Nucleus accumbens (tissue), 56 donors: Measurements from ENCODE around the gene FBXO27.
"Not testable (repeated sequence)": the region's sequence is repeated elsewhere in the genome, so short reads cannot be mapped to it uniquely, and the experiment has no call there.

Experiments
- DNase-seq, 56 donors: peaks; one replicate each; lab custom pipeline; 2025; lab: John Stamatoyannopoulos, UW

FBXO27 gene

DNA sequence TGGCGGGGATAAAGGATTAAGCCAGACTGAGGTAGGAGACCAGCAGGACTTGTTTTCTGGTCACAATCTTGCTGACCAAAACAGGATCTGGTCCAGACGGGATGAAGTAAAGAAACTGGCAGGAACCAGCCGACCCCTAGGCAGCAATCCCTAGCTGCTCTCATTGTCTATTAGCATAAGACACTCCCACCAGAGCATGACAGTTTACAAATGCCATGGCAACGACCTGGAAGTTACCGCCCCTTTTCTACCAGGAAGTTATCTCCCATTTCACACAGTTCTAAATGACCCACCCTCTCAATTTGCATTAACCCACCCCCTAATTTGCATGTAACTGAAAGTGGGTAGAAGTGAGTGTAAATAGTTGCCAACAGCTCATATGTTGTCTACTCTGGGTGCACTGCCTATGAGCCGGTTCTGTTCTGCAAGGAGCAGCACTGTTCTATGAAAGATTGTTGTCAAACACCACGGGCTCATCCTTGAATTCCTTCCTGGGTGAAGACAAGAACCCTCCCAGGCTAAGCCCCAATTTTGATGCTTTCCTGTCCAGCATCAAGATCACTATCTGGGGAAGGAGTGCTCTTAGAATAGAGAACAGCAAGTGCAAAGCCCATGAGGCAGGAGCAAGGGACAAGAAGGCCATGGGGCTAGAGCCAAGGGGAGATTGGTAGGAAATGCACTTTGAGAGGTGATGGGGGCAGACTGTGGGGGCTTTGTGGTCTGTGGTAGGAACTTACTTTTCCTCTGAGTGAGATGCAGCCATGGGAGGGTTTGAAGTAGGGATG is 13.9 kb upstream of the FBXO27 start:
- no peak for DNase-seq

DNA sequence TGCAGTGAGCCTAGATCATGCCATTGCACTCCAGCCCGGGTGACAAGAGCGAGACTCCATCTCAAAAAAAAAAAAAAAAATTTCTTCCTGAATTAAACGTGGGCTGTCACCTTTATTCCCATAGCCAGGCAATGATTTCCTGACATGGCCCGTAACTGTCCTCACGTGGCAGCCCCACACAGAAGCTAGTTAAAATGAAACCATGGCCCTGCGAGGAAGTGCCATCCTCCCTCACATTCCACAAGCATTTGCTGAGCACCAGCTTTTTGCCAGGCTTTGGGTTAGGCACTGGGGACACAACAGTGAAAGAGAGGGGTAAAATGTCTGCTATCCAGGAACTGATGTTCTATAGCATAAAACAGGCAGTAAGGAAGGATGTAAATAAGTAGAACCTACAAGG is 13.2 kb upstream of the FBXO27 start:
- no peak for DNase-seq

DNA sequence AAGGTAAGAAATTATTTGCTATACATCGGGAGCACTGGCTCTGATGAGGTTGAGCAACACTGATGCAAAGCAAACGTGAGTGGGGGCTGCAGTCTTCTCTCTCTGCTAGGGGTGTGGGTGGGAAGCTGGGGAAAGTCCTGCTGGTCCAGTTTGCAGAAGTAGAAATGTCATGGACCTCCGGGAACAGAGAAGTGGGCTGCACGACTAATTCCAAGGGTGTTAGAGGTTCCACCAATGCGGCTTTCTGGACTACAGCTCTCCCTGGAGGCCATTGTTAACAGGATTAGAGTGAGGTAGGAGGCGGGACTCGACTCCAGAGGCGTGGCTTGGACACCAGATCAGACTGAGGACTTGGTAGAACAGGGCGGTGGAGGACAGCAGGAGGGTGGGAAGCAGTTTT is 5.7 kb upstream of the FBXO27 start:
- peak in 14 of 56 donors; percentile 1 to 22 (median 4) for DNase-seq

DNA sequence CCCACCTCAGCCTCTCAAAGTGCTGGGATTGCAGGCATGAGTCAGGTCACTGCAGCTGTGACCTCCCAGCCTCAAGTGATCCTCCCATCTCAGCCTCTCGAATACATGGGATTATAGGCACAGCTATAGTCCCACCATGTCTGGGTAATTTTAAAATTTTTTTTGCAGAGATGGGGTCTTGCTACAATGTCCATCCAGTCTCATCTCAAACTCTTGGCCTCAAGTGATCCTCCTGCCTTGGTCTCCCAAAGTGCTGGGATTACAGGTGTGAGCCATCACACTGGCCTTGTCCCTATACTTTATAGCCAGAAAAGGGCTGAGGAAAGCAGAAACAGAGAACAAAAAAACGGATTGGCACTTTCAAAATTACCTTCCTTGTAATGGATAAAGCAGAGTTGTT is 4.8 kb upstream of the FBXO27 start:
- no peak for DNase-seq

DNA sequence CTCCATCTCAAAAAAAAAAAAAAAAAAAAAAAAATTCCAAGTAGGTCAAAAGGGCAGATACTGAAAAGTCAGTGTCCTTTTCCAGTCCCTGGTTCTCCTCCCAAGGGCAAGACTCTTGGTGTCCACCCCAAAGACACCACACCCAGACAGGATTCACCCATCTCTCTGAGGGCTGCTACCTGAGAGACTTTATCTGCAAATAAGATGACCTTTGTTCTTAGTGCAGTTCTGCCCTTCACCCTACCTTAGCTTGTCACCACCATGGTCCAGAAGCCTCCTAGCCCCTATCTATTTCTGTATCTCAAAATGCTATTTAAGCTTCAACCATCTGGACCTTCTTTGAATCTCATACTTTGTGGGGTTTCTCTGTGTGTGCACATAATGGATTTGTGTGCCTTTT is 4.2 kb upstream of the FBXO27 start:
- no peak for DNase-seq

DNA sequence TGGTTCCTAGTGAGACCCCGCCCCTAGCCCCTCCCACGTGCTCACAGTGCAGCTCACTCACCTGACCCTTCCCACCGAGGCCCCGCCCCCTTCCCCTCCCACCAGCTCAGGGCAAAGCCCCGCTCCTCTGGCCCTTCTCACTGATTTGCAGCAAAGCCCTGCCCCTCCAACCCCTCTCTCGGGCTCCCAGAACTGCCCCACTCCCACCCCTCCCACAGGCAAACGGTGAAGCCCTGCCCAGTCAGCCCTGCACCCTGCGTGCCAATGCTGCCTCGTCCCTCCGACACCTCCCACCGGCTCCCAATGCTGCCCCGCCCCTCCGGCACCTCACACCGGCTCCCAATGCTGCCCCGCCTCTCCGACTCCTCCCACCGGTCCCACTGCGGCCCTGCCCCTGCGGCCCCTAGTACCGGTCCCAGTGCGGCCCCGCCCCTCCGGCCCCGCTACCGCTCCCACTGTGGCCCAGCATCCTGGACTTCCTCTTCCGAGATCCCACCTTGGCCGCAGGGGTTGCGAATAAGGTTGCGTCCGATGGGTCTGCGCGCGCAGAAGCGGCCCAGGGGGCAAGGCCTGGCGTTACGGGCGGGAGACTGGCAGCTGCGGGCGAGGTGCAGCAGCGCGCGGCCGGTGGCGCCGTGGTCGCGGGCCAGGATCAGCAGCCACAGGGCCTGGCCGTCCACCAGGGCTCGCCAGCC is 834 bp downstream of the FBXO27 start:
- peak; percentile 22 to 92 (median 76) for DNase-seq

GRCh38 chr19:39030854-39031367 is 1.4 kb downstream of the FBXO27 start:
- DNase-seq = no peak

DNA sequence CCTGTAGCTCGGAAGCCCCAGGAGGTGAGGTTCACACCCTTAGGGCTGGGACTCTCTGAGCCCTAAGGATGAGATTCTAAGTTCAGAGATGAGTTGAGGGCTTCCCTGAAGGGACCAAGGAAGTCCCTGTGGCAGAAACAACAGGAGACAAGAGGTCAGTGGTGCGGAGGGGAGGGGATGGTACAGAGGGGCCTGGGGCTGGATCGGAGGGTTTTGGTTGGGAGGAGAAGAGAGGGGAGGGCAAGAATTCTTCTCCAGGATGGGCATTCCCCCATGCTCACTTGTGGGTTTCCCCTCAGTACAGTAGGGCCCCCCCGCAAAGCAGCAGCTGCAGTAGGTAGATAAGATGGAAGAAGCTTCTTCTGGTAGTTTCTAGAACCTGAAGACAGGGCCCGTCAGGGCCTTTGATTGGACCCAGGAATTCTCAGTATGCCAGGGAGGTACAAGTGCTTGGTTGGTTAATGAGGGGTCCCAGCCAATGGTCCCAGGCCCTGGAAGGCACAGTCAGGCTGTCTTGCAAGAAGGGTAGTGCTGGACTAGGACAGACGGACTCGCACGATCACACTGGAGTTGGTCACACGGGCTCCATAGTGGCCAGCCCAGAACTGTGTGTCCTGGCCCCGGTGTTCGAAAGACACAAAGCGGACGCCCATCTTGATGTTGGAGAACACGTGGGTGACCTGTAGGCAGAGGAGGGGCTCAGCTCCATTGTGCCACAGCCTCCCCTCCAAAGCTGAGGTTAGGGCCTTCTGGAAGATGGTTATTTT is 7.3 kb downstream of the FBXO27 start:
- no peak for DNase-seq

DNA sequence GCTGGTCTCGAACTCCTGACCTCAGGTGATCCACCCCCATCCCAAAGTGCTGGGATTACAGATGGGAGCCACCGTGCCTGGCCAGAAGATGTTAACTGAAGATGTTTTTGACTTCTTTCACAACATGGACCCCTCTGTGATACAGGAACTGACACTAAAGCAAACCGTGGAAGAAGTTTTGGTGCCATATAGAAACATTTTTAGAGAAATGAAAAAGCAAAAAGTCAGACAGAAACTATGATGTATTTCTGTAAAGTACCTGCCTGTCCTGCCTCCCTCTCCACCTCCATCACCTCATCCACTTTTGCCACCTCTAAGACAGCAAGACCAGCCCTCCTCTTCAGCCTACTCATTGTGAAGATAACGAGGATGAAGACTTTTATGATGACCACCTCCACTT is 11.3 kb downstream of the FBXO27 start:
- no peak for DNase-seq

GRCh38 chr19:39017646-39018045 is 14.7 kb downstream of the FBXO27 start:
- no peak for DNase-seq

DNA sequence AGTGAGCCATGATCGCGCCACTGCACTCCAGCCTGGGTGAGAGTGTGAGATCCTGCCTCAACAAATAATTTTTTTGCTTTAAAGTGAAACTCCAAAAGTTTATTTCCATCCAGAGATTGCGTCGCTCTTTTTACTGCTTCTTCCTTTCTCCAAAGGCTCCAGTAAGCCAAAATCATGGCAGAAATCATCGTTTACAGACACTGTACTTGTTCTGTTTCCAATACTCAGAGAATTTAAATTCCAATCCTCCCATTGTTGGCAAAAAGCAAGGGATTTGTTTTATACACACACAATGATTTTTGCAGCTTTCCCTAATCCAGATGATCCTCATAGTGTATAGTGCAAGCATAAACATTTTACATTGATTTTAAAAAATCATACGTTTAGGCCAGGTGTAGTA is 15.3 kb downstream of the FBXO27 start:
- DNase-seq = no peak

GRCh38 chr19:39014037-39014436 is 18.3 kb downstream of the FBXO27 start:
- no peak for DNase-seq

GRCh38 chr19:39009001-39009400 is 23.3 kb downstream of the FBXO27 start:
- DNase-seq = no peak

- DNase-seq = no peak
Measured at GRCh38 chr19:39008137-39008536, 24.2 kb downstream of the FBXO27 start.

- no peak for DNase-seq
Measured at GRCh38 chr19:39007096-39007495, 25.3 kb downstream of the FBXO27 start.

DNA sequence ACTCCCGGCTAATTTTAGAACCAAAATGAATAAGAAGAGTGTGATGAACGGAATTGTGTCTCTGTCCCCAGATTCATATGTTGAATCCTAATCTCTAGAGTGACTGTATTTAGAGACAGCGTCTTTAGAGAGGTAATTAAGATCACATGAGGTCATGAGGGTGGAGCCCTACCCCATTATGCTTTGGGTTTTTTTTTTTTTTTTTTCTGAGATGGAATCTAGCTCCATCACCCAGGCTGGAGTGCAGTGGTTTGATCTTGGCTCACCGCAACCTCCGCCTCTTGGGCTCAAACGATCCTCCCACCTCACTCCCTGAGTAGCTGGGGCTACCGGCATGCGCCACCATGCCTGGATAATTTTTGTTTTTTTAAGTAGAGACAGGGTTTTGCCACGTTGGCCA is 27.9 kb downstream of the FBXO27 start:
- no peak for DNase-seq

DNA sequence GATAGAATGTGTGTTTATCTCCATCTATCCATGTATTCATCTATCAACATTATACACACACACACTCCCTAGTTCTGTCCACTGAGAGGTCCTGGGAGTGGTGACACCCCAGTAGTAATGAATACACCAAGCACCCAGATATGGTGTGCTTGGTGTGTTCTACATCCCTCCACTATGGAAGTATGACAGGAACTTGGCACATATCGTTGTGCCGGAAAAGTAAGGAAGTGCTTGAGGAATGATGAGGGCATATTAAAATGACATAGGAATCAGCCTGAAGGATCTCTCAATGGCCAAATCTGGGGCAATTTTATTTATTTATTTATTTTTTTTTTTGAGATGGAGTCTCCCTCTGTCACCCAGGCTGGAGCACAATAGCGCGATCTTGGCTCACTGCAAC is 28.6 kb downstream of the FBXO27 start:
- DNase-seq = no peak

DNA sequence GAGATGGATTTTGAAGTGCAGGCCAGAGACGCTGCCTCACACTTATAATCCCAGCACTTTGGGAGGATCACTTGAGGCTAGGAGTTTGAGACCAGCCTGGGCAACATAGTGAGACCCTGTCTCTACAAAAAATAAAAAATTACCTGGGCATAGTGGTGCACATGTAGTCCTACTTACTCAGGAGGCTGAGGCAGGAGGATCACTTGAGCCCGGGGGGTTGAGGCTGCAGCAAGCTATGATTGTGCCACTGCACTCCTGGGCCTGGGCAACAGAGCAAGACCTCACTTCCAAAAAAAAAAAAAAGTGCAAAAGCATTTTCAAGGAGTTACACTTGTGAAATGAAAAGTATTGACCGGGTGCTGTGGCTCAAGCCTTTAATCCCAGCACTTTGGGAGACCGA is 29.2 kb downstream of the FBXO27 start:
- no peak for DNase-seq

- DNase-seq = no peak
Measured at GRCh38 chr19:39001041-39001440, 31.3 kb downstream of the FBXO27 start.

- not testable (repeated sequence) for DNase-seq
Measured at GRCh38 chr19:38997576-38997975, 34.8 kb downstream of the FBXO27 start.

GRCh38 chr19:38993271-38993670 is 39.1 kb downstream of the FBXO27 start:
- peak in 1 of 56 donors; percentile 12 for DNase-seq
